DOHH2 (cell line): Measurements from ENCODE around the gene SLC12A2.

Experiments
- EZH2phosphoT487 ChIP-seq: fragments of 200-600 bp; sonication (generic); IDR thresholded peaks from 2 replicates; pipeline ENCODE4 v1.6.1; 2017; ENCODE audit warnings: borderline replicate concordance, mild to moderate bottlenecking, antibody characterized with exemption, low read length, moderate library complexity, mixed read lengths
- TF ChIP-seq, protein P1 (sequence below): fragments of 200-600 bp; sonication (generic); IDR thresholded peaks from one replicate; pipeline ENCODE4 v1.5.1; 2014; ENCODE audit warnings: antibody characterized with exemption, mild to moderate bottlenecking, low read depth, low read length; ENCODE audit not compliant: poor library complexity, severe bottlenecking

- TF ChIP-seq, protein P1, sequence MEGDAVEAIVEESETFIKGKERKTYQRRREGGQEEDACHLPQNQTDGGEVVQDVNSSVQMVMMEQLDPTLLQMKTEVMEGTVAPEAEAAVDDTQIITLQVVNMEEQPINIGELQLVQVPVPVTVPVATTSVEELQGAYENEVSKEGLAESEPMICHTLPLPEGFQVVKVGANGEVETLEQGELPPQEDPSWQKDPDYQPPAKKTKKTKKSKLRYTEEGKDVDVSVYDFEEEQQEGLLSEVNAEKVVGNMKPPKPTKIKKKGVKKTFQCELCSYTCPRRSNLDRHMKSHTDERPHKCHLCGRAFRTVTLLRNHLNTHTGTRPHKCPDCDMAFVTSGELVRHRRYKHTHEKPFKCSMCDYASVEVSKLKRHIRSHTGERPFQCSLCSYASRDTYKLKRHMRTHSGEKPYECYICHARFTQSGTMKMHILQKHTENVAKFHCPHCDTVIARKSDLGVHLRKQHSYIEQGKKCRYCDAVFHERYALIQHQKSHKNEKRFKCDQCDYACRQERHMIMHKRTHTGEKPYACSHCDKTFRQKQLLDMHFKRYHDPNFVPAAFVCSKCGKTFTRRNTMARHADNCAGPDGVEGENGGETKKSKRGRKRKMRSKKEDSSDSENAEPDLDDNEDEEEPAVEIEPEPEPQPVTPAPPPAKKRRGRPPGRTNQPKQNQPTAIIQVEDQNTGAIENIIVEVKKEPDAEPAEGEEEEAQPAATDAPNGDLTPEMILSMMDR, result no peak
- no peak for TF ChIP-seq EZH2phosphoT487
These were observed 974 bp upstream of the SLC12A2 start for GRCh38 chr5:128082551-128083032.
